ENCODE measurements around the gene TREML1. TPM values are rescaled to one million over a fixed set of nuclear protein-coding genes. Genes with fewer than 3 reads are reported as not detected.

The TREML1 gene
- total and polyA plus RNA-seq, 2 experiments from 2014 or later: not detected

DNA sequence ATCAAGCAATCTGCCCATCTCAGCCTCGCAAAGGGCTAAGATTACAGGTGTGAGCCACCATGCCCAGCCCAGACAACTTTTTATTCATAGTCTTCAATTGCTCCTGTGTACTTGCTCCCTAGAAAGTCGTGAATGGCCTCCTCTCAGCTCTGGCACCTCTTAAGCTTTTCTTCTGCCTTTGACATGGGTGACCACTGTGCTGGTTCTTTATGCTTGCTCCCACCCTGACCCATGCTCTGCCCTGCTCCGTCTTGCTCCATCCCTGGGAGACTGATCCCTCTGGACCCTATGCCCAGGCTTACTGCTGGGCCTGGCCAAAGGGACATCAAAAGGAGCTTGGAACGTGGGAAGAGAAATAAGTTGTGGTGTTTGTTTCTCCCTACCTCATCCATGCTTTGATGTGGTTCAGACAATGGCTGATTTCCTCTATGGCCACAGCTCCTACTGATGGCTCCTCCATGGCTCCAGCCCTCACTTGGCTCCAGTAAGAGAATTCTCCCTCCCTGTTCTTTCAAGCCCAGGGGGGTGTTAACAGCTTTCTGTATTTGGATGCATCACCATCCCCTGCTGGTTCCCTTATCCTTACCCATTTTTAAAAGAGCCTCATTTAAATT lies 16.5 kb upstream of the TREML1 start (continued):
- TF ChIP-seq, protein P1, sequence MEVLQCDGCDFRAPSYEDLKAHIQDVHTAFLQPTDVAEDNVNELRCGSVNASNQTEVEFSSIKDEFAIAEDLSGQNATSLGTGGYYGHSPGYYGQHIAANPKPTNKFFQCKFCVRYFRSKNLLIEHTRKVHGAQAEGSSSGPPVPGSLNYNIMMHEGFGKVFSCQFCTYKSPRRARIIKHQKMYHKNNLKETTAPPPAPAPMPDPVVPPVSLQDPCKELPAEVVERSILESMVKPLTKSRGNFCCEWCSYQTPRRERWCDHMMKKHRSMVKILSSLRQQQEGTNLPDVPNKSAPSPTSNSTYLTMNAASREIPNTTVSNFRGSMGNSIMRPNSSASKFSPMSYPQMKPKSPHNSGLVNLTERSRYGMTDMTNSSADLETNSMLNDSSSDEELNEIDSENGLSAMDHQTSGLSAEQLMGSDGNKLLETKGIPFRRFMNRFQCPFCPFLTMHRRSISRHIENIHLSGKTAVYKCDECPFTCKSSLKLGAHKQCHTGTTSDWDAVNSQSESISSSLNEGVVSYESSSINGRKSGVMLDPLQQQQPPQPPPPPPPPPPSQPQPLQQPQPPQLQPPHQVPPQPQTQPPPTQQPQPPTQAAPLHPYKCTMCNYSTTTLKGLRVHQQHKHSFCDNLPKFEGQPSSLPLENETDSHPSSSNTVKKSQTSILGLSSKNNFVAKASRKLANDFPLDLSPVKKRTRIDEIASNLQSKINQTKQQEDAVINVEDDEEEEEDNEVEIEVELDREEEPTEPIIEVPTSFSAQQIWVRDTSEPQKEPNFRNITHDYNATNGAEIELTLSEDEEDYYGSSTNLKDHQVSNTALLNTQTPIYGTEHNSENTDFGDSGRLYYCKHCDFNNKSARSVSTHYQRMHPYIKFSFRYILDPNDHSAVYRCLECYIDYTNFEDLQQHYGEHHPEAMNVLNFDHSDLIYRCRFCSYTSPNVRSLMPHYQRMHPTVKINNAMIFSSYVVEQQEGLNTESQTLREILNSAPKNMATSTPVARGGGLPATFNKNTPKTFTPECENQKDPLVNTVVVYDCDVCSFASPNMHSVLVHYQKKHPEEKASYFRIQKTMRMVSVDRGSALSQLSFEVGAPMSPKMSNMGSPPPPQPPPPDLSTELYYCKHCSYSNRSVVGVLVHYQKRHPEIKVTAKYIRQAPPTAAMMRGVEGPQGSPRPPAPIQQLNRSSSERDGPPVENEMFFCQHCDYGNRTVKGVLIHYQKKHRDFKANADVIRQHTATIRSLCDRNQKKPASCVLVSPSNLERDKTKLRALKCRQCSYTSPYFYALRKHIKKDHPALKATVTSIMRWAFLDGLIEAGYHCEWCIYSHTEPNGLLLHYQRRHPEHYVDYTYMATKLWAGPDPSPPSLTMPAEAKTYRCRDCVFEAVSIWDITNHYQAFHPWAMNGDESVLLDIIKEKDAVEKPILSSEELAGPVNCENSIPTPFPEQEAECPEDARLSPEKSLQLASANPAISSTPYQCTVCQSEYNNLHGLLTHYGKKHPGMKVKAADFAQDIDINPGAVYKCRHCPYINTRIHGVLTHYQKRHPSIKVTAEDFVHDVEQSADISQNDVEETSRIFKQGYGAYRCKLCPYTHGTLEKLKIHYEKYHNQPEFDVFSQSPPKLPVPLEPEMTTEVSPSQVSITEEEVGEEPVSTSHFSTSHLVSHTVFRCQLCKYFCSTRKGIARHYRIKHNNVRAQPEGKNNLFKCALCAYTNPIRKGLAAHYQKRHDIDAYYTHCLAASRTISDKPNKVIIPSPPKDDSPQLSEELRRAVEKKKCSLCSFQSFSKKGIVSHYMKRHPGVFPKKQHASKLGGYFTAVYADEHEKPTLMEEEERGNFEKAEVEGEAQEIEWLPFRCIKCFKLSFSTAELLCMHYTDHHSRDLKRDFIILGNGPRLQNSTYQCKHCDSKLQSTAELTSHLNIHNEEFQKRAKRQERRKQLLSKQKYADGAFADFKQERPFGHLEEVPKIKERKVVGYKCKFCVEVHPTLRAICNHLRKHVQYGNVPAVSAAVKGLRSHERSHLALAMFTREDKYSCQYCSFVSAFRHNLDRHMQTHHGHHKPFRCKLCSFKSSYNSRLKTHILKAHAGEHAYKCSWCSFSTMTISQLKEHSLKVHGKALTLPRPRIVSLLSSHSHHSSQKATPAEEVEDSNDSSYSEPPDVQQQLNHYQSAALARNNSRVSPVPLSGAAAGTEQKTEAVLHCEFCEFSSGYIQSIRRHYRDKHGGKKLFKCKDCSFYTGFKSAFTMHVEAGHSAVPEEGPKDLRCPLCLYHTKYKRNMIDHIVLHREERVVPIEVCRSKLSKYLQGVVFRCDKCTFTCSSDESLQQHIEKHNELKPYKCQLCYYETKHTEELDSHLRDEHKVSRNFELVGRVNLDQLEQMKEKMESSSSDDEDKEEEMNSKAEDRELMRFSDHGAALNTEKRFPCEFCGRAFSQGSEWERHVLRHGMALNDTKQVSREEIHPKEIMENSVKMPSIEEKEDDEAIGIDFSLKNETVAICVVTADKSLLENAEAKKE (CRISPR knock-in tag; IDR thresholded peaks at IDR 0.05): no peak
- no peak for TF ChIP-seq STAT1 (IDR thresholded peaks at IDR 0.05; ENCODE audit: unreplicated experiment)
- TF ChIP-seq, protein P2, sequence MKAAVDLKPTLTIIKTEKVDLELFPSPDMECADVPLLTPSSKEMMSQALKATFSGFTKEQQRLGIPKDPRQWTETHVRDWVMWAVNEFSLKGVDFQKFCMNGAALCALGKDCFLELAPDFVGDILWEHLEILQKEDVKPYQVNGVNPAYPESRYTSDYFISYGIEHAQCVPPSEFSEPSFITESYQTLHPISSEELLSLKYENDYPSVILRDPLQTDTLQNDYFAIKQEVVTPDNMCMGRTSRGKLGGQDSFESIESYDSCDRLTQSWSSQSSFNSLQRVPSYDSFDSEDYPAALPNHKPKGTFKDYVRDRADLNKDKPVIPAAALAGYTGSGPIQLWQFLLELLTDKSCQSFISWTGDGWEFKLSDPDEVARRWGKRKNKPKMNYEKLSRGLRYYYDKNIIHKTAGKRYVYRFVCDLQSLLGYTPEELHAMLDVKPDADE (IDR thresholded peaks at IDR 0.05): no peak
- TF ChIP-seq EZH2 (IDR thresholded peaks at IDR 0.05; ENCODE audit: low read depth, unreplicated experiment): no peak
- no peak for TF ChIP-seq JUNB (IDR thresholded peaks at IDR 0.05; ENCODE audit: unreplicated experiment)
- TF ChIP-seq EZH2phosphoT487 (IDR thresholded peaks at IDR 0.05; ENCODE audit: unreplicated experiment): no peak

DNA sequence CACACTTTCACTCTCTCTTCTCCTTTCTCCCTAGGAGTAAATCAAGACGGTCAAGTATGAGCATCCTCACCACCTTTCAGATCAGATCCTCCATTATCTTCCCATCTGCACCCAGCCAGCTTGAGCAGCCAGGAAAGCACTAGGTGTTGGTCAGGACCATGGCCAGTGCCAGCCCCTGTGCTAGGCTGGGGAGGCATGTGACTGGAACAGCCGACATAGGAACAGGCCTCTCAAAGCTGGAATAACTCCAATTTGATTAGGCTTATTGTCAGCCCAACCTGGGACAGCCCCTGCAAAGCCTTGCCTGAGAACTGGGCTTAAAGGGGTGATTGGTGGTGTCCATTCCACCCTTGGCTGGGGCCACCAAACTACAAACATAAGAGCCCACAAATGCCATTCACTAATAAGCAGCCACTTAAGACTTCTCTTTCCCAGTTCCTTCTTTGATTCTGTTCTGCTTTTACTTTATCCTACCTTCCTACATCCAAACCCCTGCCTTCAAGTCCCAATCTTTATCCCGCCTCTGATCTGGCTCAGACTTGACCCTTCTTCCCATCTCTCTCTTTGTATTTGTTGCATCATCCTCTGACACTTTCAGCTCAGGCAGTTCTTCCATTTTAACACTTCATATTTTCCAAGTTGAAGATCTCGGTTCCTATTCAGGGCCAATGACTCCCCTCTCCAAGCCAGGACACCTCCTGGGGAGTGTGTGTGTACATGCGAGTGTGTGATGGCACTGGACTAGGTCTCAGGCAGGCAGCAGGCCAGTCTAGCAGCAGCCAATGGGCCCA lies 13.2 kb upstream of the TREML1 start:
- peak; percentile 75 for ATAC-seq

More for the DNA sequence above, 13.2 kb upstream of the TREML1 start:
- Mint-ChIP-seq H3K27me3 (ENCODE audit: insufficient read depth, low read depth, poor library complexity) (peaks cover 9% of the 10 kb centered on the region), H3K36me3 (ENCODE audit: low read depth) (no peaks in the 10 kb centered on the region), H3K4me3 (no peak overlapping the region), H3K4me1 (peaks cover 15% of the 10 kb centered on the region), H3K27ac (no peak overlapping the region), H3K9me3 (no peaks in the 10 kb centered on the region; the same call in 2 of the 3 replicates)
- Histone ChIP-seq H3K27ac (ENCODE audit: low read depth) (no peak overlapping the region), H3K4me1 (ENCODE audit: insufficient read depth) (peaks cover 11% of the 10 kb centered on the region), H3K9me2 (ENCODE audit: insufficient read depth) (peaks cover 12% of the 10 kb centered on the region; the same call in 1 of the 2 replicates), H3F3A (replicated peaks; ENCODE audit: low read depth) (no peaks in the 10 kb centered on the region), H4K20me1 (replicated peaks; ENCODE audit: insufficient read depth) (no peaks in the 10 kb centered on the region), H3K4me3 (no peak overlapping the region), H3K27me3 (ENCODE audit: insufficient read depth) (no peaks in the 10 kb centered on the region), H2AFZ (peak overlapping the region; percentile 18; the same call in 1 of the 2 replicates), H3K4me2 (no peak overlapping the region), H3K79me2 (replicated peaks; ENCODE audit: insufficient read depth) (no peaks in the 10 kb centered on the region), H3K36me3 (ENCODE audit: insufficient read depth) (no peaks in the 10 kb centered on the region)
- peak; percentile 69 for DNase-seq (ENCODE audit: low spot score)
- TF ChIP-seq EZH2phosphoT487 (IDR thresholded peaks at IDR 0.05; ENCODE audit: unreplicated experiment): no peak
- TF ChIP-seq, protein P3, sequence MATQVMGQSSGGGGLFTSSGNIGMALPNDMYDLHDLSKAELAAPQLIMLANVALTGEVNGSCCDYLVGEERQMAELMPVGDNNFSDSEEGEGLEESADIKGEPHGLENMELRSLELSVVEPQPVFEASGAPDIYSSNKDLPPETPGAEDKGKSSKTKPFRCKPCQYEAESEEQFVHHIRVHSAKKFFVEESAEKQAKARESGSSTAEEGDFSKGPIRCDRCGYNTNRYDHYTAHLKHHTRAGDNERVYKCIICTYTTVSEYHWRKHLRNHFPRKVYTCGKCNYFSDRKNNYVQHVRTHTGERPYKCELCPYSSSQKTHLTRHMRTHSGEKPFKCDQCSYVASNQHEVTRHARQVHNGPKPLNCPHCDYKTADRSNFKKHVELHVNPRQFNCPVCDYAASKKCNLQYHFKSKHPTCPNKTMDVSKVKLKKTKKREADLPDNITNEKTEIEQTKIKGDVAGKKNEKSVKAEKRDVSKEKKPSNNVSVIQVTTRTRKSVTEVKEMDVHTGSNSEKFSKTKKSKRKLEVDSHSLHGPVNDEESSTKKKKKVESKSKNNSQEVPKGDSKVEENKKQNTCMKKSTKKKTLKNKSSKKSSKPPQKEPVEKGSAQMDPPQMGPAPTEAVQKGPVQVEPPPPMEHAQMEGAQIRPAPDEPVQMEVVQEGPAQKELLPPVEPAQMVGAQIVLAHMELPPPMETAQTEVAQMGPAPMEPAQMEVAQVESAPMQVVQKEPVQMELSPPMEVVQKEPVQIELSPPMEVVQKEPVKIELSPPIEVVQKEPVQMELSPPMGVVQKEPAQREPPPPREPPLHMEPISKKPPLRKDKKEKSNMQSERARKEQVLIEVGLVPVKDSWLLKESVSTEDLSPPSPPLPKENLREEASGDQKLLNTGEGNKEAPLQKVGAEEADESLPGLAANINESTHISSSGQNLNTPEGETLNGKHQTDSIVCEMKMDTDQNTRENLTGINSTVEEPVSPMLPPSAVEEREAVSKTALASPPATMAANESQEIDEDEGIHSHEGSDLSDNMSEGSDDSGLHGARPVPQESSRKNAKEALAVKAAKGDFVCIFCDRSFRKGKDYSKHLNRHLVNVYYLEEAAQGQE (IDR thresholded peaks at IDR 0.05; ENCODE audit: unreplicated experiment): peak; percentile 87

All from GM23338 (cell line).